Measurements from ENCODE around the gene HSPBAP1. TPM values are rescaled to one million over a fixed set of nuclear protein-coding genes. Genes with fewer than 3 reads are reported as not detected.

Gene HSPBAP1
- total and polyA plus RNA-seq, 2 of the 13 experiments (the other 11 are each of a cell fraction or from before 2014, with no cell fraction given) = 4.2 to 5.1 TPM

- TF ChIP-seq BCLAF1 (IDR thresholded peaks at IDR 0.05) (no peak), ZSCAN20 (CRISPR knock-in tag; IDR thresholded peaks at IDR 0.05; ENCODE audit: borderline replicate concordance) (no peak), ZNF674 (CRISPR knock-in tag; IDR thresholded peaks at IDR 0.05; ENCODE audit: low read depth) (no peak), NR0B2 (CRISPR knock-in tag; IDR thresholded peaks at IDR 0.05) (no peak)
Measured at GRCh38 chr3:122692674-122693073, 101.0 kb downstream of the HSPBAP1 start (continued).

- H3K9me3 ChIP-seq (ENCODE audit: low read length) = no peaks in the 10 kb centered on the region
- POLR2A ChIA-PET = interaction anchor here (0.6 to 1.0 kb wide), 2 partner anchors 12 to 285 kb away, joined by 3 read pairs; no protein-coding TSS in a partner anchor
- FAIRE-seq (peak; percentile 48), ATAC-seq (peak; percentile 93), DNase-seq (ENCODE audit: low spot score) (peak; percentile 80)
- WGBS (ENCODE audit: low lambda C conversion rate) = 19% methylated on average over 4 of the region's 4 CpGs
- CTCF ChIA-PET (ENCODE audit: low intra/inter-chr PET ratio, low total read pairs) = no interaction called here
- no peak overlapping the region for H3K4me3 ChIP-seq (replicated peaks in 1 of 3; ENCODE audit: insufficient read depth in 1 of 3, low read depth in 2 of 3, low read length in 3 of 3)
- H3K4me1 ChIP-seq (ENCODE audit: insufficient read depth, low read length) = peaks cover 49% of the 10 kb centered on the region
- intact Hi-C loops (cut with micrococcal nuclease; ENCODE audit: unreplicated experiment) = loop anchor here (1.0 kb wide), 1 partner anchor 11 kb away; the partner anchor contains the start of gene PARP14
- peak overlapping the region; percentile 6; the same call in 1 of the 2 replicates for H3K4me2 ChIP-seq (ENCODE audit: low read depth, low read length)
- H4K20me1 ChIP-seq (ENCODE audit: insufficient read depth, low read length) = no peaks in the 10 kb centered on the region
- peak overlapping the region; percentile 37 for H3K27ac ChIP-seq (ENCODE audit: extremely low read length, insufficient read depth, low read length)
- no peaks in the 10 kb centered on the region for H3K27me3 ChIP-seq (ENCODE audit: control insufficient read depth in 1 of 2, insufficient read depth in 2 of 2, low read length in 2 of 2)
- no peak overlapping the region for H3K9ac ChIP-seq (ENCODE audit: insufficient read depth, low read depth, low read length)
- H2AFZ ChIP-seq (ENCODE audit: low read length) = no peak overlapping the region
- peaks cover 0 to 7% of the 10 kb centered on the region in 2 experiments; a peak in 2 of 5 replicates for H3K36me3 ChIP-seq (replicated peaks in 1 of 2; ENCODE audit: control insufficient read depth in 1 of 2, insufficient read depth in 2 of 2, low read length in 2 of 2)
- no TSS peak for BruUV-seq (replicated peaks)
- no peaks in the 10 kb centered on the region for H3K79me2 ChIP-seq (ENCODE audit: insufficient read depth, low read length)
- in situ Hi-C loops (cut with HindIII; ENCODE audit: extremely low pct_ligation_motif_present, low pct_unique_long_range_greater_than_20kb) = loop anchor here (25.0 kb wide), 1 partner anchor 1129 kb away; the partner anchor contains the start of gene ARGFX
- TF ChIP-seq ZSCAN9 (CRISPR knock-in tag; IDR thresholded peaks at IDR 0.05; ENCODE audit: borderline replicate concordance) = 0 out of 2 replicates have a peak, but pooled peaks have one; percentile 33
- TF ChIP-seq ZKSCAN8 (CRISPR knock-in tag; IDR thresholded peaks at IDR 0.05; ENCODE audit: borderline replicate concordance) = peak; percentile 99
- TF ChIP-seq KDM2A (CRISPR knock-in tag; IDR thresholded peaks at IDR 0.05; ENCODE audit: borderline replicate concordance, low read depth) = no peak
- TF ChIP-seq ZNF335 (CRISPR knock-in tag; IDR thresholded peaks at IDR 0.05) = 0 out of 2 replicates have a peak, but pooled peaks have one; percentile 35
- peak; percentile 21 for TF ChIP-seq RARA (CRISPR knock-in tag; IDR thresholded peaks at IDR 0.05)
- TF ChIP-seq ZKSCAN5 (CRISPR knock-in tag; IDR thresholded peaks at IDR 0.05) = no peak
- TF ChIP-seq SOX5 (CRISPR knock-in tag; IDR thresholded peaks at IDR 0.05; ENCODE audit: borderline replicate concordance) = no peak
- TF ChIP-seq JUND (CRISPR knock-in tag; IDR thresholded peaks at IDR 0.05) = peak; percentile 45; the same call in 1 of the 2 replicates
- peak; percentile 76 for TF ChIP-seq ERF (CRISPR knock-in tag; IDR thresholded peaks at IDR 0.05)
- TF ChIP-seq ZNF850 (CRISPR knock-in tag; conservative IDR thresholded peaks at IDR 0.05) = no peak
- TF ChIP-seq ELF3 (CRISPR knock-in tag; IDR thresholded peaks at IDR 0.05) = 0 out of 2 replicates have a peak, but pooled peaks have one; percentile 20
- TF ChIP-seq ZNF644 (CRISPR knock-in tag; IDR thresholded peaks at IDR 0.05; ENCODE audit: low read depth) = peak; percentile 92
- TF ChIP-seq ZFX (CRISPR knock-in tag; IDR thresholded peaks at IDR 0.05; ENCODE audit: low read depth) = peak; percentile 58
- TF ChIP-seq ZBTB43 (CRISPR knock-in tag; conservative IDR thresholded peaks at IDR 0.05) = 0 out of 2 replicates have a peak, but pooled peaks have one; percentile 38
- TF ChIP-seq CEBPG (CRISPR knock-in tag; IDR thresholded peaks at IDR 0.05) = peak; percentile 49
- peak; percentile 83 for TF ChIP-seq SAP130 (CRISPR knock-in tag; IDR thresholded peaks at IDR 0.05; ENCODE audit: low read depth)
- no peak for TF ChIP-seq MLX (CRISPR knock-in tag; IDR thresholded peaks at IDR 0.05)
Measured at GRCh38 chr3:122691195-122691594, 102.4 kb downstream of the HSPBAP1 start.

Measured in HepG2 (cell line).